ENCODE measurements around the gene AOPEP.
"Not testable (repeated sequence)": the region's sequence is repeated elsewhere in the genome, so short reads cannot be mapped to it uniquely, and the experiment has no call there.

Gene AOPEP

DNA sequence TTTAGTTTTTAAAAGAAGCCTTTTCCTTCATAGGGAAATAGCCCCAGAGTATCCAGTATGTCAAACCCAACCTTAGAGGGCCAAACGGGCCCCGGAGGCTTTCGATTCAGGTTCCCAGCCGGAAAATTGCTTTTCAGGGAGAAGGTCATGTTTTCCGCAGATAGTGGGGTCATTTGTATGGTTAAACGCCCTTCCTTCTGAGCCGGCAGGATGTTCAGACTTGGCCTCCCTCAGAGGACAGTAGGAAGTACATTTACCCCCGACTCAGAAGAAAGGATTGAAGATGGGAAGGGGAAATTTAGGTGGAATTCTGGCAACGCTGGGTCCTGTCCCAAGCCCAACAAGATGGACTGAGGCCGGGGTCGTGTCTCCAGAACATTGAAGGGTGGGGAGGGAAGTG is 195.2 kb downstream of the AOPEP start:
- DNase-seq, result no peak

DNA sequence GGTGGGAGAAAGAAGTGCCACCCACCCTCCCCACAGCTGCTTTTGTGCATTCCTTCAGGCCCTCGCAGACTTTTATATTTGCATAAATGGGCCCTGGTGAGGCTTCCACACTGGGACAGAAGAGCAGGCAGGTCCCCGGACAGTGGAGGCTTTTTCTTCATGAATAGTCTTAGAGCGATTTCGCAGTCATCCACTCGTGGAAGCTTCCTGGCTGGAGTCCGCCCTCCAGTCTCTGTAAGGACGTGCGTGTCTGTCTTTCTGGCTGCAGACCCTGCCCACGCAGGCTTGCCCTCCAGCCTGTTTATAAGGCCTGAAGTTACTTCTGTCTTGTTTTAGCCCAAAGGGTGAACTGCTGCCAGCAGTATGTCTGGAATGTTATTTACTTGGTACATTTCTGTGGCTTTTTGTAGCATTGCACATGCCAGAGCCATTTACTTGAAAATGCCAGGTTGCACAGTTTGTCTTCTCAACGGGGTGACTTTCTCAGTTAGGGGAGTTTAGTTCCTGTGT is 195.7 kb downstream of the AOPEP start:
- no peak for DNase-seq

DNA sequence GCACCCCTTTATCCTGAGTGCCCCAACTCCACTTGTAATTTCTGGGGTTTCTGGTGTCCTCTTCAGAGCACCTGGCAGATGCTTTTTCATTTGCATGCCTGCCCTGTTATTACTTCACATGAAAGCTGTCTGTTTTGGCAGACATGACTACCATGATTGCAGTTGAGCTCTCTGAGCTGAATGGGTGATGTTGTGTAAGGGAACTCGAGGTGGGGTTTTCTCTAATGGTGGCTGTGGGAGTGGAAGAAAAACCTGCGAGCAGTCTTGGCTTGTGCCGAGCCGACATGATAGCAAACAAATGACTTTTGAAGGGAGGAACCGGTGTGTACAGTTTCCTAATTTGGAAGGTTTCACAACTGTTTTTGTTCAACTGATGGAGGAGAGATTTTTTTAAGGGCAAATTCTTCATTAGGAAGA is 196.2 kb downstream of the AOPEP start:
- DNase-seq, result no peak

DNA sequence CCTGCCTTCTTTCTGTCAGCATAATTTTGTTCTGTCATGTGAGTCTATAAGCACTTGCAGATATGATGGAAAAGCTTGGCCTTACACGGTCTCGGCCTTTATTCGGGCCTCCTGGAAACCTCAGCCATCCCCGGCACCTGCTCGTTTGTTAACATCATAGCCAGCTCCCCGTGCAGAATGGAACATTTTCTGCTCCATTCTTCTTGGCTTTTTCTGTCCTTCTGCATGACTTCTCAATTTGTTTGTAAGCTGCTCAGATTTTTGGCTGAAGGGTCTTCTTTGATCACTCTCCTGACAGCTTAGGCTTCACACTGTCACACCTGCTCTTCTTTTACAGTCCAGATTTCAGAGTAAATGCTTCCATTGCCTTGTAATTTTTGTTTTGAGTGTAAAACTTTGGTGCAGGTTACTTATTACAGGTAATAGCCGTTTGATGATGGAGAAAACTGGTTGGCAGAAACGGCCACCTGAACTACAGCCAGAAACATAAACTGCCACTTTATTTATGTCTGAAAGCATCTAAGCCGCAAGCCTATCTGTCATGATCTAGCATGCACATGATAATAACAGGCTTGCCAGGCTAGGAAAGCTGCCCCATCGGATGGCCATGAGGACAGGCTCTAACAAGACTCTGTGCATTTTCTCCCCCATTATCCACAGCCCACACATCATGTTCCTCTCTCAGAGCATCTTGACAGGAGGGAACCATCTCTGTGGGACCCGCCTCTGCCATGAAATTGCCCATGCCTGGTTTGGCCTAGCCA is 197.0 kb downstream of the AOPEP start:
- no peak for DNase-seq

DNA sequence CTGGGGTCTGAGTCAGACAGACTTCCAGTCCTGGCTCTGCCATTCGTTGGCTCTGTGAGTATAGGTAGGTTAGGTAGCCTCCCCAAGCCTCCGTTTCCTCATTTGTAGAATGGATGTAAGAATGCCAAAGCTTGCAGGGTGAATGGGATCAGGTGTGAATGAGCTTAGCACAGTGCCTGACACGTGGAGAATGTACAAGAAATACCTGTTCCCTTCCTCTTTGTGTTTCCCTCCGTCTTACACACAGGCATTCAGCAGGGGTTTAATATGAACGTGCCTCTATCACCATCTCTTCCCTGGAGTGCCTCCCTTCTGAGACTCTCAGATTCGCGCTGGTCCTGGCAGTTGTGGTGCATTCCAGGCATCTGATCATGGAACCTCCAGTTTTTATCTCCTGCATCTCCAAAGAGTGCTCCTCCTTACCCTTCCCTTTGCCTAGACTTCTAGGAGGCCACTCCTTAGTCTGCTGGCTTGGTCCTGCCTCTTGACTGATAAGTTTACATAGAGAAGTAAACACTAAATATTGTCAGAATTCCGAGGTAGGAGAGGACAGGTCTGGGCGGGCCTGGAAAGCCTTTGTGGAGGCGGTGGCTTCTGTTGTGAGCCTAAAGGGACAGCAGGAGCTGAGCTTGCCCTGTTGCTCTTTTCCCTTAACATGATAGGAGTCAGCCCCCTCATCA is 199.4 kb downstream of the AOPEP start:
- no peak for DNase-seq

DNA sequence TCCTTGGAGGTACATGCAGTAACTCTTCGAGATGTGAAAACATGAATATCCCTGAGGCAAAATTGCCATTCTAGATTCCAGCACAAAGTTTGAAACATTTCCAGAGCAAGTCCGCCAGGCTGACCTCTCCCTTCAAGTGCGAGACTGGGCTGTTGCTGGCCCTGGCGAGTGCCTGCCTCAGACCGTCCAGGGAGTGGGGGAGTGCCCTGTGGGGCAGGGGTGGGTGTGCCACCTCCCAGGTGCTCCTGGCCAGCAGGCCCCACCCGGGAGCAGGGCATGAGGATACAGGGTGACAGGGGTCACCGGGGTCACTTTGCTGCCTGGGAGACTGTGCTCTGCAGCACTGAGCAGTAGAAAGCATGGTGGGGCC is 199.9 kb downstream of the AOPEP start:
- DNase-seq, result no peak

DNA sequence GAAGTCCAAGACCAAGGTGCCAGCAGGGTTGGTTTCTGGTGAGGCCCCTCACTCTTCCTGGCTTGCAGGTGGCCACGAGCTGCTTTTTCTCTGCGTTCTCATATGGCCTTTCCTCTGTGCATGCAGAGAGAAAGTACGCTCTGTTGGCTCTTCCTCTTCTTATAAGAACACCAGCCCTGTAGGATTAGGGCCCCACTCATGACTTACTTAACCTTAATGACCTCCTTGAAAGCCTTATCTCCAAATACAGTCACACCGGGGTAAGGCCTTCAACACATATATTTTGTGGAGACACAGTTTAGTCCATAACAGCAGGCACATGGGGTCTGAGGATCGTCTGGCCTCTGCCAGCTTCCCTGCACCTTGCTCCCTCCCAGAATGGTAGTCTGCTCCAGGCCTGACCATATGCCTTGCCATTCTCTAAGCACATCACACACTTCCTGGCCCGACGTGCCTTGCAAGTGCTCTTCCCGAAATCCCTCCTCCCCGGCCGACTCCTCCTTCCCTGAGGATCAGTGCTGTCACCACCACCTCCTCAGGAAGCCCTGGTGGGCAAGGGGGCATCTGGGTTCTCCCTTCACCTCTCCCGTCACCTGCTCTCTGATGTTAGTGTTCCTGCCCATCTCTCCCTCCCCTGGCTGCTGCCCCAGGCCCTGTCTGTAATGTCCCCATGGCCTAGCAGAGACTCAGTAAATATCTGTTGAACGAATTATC is 200.7 kb downstream of the AOPEP start:
- DNase-seq, result no peak

DNA sequence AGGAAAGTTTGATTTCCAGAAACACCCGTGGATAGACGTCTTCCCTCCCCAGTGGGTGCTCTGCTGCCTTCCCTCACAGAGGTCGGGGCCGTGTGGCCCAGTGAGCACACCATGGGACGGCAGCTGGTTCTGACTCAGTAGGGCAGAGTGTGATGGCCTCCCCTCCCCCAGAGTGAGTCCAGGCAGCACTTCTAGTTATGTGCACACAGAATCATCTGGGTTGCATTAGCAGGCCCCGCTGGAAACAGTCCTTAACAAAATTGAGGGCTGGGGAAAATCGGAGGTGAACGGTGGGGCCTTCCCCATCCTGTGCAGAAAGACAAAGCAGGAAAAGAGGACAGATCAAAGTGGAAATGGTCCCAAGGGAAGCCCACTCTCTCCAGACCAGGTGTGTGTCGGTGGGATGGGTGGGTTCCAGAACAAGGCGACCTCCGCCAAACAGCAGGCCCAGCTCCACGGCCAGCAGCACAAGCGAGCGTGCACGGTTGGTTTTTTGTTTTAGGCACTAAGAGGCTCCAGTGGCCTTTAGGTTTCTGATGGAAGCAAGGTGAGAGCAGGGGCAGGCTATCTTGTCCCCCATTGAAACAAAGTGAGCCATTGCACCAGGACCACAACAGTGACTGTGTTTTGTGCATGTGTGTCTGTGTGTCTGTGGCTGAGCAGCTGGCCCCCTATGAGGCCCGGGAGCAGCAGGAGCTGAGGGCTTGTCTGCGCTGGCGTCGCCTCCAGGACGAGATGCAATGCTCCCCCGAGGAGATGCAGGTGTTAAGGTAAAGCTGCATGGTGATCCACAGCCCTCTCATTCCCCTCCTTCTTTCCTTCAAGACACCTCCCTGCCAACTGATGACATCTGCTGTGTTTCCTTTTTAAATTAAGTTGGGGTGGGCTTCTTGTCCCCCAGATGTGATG is 201.5 kb downstream of the AOPEP start:
- no peak for DNase-seq

DNA sequence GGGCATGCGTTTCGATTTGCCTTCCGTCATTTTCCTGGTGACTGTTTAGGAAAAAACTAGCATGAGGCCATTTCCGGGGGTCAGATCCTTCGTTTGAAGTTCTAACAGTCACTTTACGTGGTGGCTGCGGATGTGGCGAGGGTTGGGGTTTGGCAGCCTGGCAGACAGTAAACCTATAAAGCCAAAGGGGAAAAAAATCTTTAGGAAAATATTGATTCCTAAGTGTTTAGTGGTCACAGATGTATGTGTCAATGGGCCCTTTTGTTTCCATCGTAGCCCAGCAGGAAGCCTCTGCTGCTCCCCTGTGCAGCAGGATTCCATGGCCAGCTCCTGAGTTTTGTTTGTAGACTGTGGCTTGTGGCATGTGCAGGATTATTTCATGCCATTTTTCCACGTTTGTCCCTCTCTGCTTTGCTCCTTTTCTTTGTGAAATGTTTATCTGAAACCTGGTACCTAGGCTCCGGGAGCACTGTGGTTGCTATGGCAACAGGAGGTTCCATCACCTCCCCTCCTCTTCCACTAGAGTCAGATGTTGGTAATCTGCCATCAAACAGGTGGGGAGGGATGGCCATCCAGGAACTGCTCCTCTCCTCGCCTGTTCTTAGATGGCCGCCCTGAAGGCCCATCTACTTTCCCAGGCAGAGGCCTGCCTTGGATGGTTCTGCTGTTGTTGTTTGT is 202.3 kb downstream of the AOPEP start:
- DNase-seq, result no peak

DNA sequence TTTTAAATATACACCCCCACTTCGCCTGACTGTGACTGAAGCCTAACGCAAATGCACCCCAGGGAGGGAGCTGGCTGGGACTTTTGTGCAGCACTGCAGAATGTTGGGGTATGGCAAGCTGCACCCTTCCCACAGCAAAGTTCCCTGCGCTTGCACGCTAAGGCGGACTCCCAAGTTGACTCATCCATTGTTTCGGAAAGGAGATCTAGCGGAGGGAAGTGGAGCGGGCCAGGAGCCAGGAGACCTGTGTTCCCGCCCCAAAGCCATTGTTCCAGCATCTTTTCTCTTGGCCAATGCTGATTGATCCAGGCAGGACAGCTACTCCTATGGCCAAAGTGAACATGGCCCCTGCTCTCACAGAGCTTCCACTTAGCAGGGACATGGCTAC is 202.9 kb downstream of the AOPEP start:
- DNase-seq, result no peak

DNA sequence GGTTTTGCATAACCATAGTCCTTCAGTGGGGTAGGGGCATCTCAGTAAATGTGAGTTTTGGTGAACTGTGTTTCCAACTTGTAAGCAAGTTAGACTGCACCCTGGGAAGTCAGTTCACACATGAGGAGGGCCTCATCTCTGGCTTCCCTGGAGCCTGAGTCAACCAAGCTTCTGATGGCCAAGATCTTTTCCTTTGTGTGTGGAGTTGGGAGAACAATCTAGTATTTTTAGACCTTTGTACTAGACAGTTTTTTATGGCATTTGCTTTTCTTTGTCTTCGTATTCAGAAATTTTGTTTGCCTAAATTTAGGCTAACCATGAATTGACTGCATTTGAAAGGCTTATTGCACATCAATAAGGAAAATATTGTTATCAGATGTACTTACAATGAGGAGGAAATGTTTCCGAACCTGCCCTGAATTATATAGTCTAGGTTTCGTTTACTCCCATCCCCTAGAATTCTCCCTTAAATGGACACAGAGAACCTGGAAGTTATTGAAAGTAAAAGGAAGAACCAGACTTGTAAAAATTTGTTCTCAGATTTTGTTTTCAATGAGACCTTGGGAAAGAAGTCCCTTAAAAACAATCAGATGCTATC is 204.6 kb downstream of the AOPEP start:
- DNase-seq, result no peak

DNA sequence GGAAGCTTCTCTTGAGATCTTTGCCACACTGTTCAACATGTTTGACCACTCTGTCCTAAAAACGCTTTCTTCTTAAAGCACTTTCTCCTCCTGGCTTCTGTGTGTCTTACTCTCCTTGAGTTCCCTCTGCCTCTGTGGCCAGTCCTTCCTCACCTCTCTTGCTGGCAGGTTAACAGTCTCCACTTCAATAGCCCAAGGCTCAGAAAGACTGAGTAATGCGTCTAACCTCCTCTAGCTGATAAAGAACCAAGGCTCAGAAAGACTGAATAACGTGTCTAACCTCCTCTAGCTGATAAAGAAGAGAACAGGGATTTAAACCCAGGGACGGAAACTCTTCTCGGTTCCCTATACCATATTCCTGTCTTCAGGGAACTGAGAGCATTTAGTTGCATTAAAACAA is 205.2 kb downstream of the AOPEP start:
- no peak for DNase-seq

DNA sequence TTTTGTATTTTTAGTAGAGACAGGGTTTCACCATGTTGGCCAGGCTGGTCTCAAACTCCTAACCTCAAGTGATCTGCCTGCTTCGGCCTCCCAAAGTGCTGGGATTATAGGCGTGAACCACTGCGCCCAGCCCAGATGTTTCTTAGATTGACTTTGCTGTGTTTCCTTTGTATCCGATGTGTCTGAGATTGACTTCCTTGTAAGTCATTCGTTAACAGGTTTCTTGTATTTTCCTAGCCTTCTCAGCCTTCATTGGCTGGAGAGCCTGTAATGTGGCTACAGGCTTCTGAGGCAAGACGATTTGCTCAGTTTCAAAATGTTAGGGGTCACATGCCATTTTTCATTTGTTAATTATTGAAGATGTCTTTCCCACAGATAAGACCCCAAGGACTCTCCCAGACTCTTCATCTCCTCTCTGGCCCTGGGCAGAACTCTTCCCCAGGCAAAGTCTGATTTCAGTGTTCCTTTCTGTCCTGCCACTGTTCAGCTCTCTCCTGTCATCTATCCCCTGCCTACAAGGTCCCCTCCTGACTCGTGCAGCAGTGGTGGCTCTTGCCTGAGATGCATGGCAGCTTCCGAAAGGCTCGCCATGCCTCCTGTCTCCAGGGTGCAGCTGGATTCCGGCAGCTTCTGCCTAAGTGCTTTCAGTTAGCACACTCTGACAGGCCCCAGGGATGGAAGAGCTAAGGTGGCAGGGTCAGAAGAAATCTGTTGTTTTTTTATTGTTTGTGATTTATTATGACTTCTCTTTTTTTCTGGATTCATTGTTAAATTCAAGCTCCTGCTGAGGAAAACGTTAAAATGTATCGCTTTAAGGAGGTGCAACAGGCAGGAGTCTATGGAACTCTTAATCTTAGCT is 206.4 kb downstream of the AOPEP start:
- peak; percentile 43 for DNase-seq

DNA sequence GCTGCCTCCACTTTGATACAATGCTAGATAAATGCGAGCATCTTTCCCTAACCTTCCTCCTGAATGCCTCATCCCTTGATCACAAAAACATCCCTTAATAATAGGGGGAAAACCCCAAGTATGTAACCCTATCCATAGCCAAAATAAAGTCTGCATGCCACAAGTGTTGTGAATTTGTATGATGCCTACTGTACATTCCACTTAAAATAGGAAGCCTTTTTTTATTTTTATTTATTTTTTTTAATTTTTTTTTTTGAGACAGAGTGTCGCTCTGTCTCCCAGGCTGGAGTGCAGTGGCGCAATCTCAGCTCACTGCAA is 207.0 kb downstream of the AOPEP start:
- no peak for DNase-seq

DNA sequence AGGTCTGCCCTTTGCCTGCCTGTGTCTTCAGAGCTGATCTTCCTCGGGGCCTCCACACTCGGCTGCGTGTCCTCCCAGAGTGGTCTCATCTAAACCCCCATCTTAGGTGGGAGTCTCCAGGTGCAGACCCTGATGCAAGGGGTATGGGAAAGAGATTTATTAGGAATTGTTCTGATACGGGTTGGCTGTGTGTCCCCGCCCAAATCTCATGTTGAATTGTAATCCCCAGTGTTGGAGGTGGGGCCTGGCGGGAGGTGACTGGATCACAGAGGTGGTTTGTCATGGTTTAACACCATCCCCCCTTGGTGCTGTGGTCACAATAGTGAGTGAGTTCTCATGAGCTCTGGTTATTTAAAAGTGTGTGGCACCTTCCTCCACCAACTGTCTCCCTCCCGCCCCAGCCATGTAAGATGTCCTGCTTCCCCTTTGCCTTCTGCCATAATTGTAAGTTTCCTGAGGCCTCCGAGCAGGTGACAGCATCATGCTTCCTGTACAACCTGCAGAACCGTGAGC is 208.4 kb downstream of the AOPEP start:
- DNase-seq, result no peak

DNA sequence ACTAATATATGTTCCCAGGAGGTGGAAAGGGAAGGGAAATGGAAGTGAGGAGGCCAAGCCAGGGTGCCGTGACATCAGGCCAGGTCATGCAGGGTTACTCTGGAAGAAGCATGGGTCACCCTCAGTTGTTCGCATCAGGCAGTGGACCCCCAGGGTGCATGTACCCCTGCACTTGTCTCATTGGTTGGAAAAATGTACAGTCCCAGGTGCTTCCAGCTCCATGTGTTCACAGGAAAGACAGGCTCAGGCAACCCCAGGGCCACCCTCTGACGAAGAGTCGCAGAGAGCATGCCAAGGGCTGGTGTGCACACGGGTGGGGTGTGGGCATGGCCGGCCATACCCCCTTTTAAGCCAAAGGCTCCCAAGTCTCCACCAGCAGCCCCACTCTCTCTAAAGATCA is 208.9 kb downstream of the AOPEP start:
- DNase-seq, result no peak

DNA sequence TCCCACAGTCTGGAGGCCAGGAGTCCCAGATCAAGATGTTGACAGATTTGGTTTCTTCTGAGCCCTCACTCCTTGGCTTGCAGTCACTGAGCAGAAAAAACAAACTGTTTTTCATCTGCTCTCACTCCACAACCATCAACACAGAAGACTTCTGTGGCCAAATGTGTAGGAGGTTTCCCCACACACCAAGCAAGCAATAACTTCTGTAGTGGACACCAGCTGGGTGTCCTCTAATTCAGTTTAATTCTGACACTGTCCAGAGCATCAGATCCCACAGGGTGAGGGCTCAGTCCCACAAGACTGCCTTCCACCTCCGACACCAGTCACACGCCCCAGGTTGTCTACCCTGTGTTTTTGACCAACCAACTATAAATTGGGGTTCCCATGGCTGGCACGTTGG is 209.9 kb downstream of the AOPEP start:
- DNase-seq, result no peak

DNA sequence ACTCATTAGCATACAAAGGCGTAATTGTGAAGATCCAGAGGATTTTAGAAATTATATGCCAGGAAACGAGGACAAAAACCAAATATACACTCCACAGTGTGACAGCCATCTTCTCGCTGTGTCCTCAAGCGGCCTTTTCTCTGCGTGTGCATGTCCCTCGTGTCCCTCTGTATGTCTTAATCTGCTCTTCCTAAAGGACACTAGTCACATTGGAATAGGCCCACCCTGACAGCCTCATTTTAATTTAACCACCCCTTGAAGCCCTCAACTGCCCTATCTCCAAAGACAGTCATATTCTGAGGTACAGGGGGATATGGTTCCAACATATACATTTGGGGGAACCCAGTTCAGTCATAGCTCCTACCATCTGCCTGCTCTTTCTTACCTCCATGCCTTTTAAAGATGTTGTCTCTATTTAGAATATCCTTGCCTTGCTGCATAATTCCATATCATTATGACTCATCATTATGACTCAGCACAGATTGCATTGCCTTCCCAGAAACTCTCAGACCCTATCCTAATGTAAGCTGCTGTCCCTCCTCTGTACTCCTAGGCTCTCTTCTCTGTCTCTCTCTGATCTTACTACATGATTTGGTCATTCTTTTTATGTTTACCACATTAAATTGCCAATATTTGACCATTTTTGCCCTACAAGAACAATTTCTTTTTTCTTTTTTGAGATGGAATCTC is 210.9 kb downstream of the AOPEP start:
- DNase-seq, result no peak

DNA sequence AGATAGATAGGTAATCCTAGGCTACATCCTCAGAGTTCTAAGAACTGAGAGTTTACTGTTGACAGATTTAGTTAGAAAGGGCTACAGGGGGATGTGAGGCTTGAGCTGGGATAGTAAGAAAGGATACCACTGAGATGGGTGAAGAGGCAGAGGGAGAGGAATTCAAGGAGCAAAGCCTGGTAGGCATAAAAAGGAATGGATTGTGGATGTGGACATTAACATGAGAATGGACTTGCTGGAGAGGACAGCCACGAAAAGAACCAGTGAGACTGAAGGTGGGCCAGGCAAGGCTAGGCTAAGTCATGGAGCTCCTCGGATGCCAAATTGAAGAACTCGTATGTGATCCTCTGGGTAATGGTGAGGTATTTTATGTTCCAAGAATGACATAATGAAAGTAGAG is 211.9 kb downstream of the AOPEP start:
- DNase-seq, result no peak

DNA sequence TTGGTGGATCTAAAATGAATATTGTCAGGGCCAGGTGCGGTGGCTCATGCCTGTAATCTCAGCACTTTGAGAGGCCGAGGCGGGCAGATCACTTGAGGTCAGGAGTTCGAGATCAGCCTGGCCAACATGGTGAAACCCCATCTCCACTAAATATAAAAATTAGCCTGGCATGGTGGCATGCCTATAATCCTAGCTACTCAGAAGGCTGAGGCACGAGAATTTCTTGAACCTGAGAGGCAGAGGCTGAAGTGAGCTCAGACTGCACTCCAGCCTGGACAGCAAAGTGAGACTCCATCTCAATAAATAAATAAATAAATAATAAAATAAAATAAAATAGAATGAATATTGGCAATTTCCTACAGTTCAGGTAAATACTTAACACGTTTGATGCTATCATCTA is 213.8 kb downstream of the AOPEP start:
- not testable (repeated sequence) for DNase-seq
